Thyroid gland (tissue), 4 donors: ENCODE results near the gene C1orf56. TPM values are rescaled to one million over a fixed set of nuclear protein-coding genes. Genes with fewer than 3 reads are reported as not detected.

Experiments
- DNase-seq, 2 donors: peaks; one replicate each; pipeline ENCODE4 v3.0.0-alpha.2; 2019
- H3K27ac ChIP-seq, 3 donors: fragments of 200-600 bp; sonication (generic); 1 replicate in 2 of 3; 2 replicates in 1 of 3; pipeline ENCODE4 v1.5.1; 2016 to 2019; ENCODE audit warnings: mild to moderate bottlenecking in 1 of 3, moderate library complexity in 1 of 3
- H3K27me3 ChIP-seq: fragments of 200-600 bp; sonication (generic); one replicate; pipeline ENCODE4 v1.5.1; 2019
- H3K36me3 ChIP-seq, 2 donors: fragments of 200-600 bp; sonication (generic); one replicate each; pipeline ENCODE4 v1.5.1; 2016 to 2019
- H3K4me1 ChIP-seq, 2 donors: fragments of 200-600 bp; sonication (generic); one replicate each; pipeline ENCODE4 v1.5.1; 2017 to 2019
- H3K4me3 ChIP-seq, 3 donors: fragments of 200-600 bp; sonication (generic); replicated peaks in 1 of 3; 1 replicate in 2 of 3; 2 replicates in 1 of 3; pipeline ENCODE4 v1.5.1; 2016; ENCODE audit warnings: mild to moderate bottlenecking in 1 of 3
- H3K9me3 ChIP-seq: fragments of 200-600 bp; sonication (generic); one replicate; pipeline ENCODE4 v1.5.1; 2017
- POLR2A ChIP-seq, 2 donors: fragments of 450-650 bp; IDR thresholded peaks; one replicate each; pipeline ENCODE4 v1.6.1; 2017; ENCODE audit warnings: antibody characterized with exemption in 2 of 2, mild to moderate bottlenecking in 2 of 2, moderate library complexity in 1 of 2
- WGBS, 2 donors: methylation state at CpG; one replicate each; pipeline ENCODE4 v1.1.5; 2017; 5-methylcytosine and 5-hydroxymethylcytosine counted together
- intact Hi-C: fragments of 100-400 bp; cut with DNase I; formaldehyde crosslinking; loops from one replicate; pipeline ENCODE4 v1.15.1; 2023
- total RNA-seq, 4 donors: library from RNA; depleted of rRNA; stranded (reverse); fragments of >200 nt; gene quantifications; one replicate each; pipeline ENCODE4 v1.2.3, GENCODE V29; 2016
- TF ChIP-seq, protein P1 (sequence below), 6 experiments: fragments of 200-600 bp in 3 of 6; fragments of 450-650 bp in 3 of 6; sonication (generic) in 3 of 6; IDR thresholded peaks; one replicate each; pipeline ENCODE4 v1.5.1; 2016 to 2019; ENCODE audit warnings: antibody characterized with exemption in 6 of 6, mild to moderate bottlenecking in 2 of 6, inconsistent platforms in 1 of 6, moderate library complexity in 1 of 6

C1orf56 gene
- total RNA-seq, 4 donors from 2014 or later, result 7.8 to 22.6 (median 14.8) TPM

DNA sequence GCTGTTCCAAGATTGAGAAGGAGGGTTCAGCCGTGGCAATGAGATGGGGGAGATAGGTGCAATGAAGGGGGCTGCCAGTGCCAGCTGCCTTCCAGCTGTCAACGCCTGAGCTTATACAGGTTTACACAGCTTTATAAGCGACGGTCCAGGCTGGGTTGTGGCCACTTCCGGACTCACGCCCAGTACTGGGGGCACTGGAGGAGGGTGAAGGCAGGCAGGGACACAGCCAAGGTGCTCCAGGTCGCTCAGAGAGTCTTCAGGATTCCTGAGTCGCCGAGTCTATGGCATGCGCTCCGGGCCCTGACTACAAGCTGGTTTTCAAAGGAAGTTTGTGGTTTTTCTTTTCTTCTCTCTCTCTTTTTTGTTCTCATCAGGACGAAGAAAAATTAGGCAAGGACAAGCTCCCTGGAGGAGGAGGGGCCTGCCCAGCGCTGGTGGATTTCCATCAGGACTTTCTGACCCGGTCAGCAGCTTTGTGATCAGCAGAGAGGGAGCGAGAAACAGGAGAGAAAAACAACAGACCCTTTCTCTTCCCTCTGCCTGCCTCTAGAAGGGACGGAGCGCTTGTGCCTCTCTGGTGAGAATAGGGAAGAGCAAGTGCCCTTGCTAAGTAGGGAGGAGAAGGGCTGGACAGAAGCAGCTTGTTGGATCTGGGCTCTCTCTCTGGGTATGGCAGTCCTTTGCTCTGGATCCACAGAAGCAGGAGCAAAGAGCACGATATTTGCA lies 41.1 kb upstream of the C1orf56 start, which contains the start of gene MINDY1:
TSS of gene MINDY1 (minus strand) at position 576 of the 726 bp plus-strand sequence. CDS start 4,285 bp downstream, outside the sequence.
- Histone ChIP-seq H3K4me3 (peak within 1 kb of the TSS; percentile 23 to 73 (median 54)), H3K4me1 (peaks cover 61 to 67% of the 10 kb centered on the region in 2 donors), H3K9me3 (no peaks in the 10 kb centered on the region), H3K27me3 (no peaks in the 10 kb centered on the region), H3K27ac (peak within 1 kb of the TSS; percentile 71 to 98 (median 96)), H3K36me3 (no peaks in the 10 kb centered on the region)
- TF ChIP-seq, protein P1, sequence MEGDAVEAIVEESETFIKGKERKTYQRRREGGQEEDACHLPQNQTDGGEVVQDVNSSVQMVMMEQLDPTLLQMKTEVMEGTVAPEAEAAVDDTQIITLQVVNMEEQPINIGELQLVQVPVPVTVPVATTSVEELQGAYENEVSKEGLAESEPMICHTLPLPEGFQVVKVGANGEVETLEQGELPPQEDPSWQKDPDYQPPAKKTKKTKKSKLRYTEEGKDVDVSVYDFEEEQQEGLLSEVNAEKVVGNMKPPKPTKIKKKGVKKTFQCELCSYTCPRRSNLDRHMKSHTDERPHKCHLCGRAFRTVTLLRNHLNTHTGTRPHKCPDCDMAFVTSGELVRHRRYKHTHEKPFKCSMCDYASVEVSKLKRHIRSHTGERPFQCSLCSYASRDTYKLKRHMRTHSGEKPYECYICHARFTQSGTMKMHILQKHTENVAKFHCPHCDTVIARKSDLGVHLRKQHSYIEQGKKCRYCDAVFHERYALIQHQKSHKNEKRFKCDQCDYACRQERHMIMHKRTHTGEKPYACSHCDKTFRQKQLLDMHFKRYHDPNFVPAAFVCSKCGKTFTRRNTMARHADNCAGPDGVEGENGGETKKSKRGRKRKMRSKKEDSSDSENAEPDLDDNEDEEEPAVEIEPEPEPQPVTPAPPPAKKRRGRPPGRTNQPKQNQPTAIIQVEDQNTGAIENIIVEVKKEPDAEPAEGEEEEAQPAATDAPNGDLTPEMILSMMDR (IDR thresholded peaks at IDR 0.05), result peak; percentile 26 to 61 (median 40)
- peak; percentile 29 to 88 for TF ChIP-seq POLR2A (IDR thresholded peaks at IDR 0.05)
- intact Hi-C loops, result loop anchor here (5.0 kb wide), 1 partner anchor 51 kb away; the partner anchor contains the start of gene CDC42SE1
- DNase-seq, result peak; percentile 83 to 84
- WGBS, 2 donors, result 0 to 2% methylated on average over 18 of the region's 18 CpGs

DNA sequence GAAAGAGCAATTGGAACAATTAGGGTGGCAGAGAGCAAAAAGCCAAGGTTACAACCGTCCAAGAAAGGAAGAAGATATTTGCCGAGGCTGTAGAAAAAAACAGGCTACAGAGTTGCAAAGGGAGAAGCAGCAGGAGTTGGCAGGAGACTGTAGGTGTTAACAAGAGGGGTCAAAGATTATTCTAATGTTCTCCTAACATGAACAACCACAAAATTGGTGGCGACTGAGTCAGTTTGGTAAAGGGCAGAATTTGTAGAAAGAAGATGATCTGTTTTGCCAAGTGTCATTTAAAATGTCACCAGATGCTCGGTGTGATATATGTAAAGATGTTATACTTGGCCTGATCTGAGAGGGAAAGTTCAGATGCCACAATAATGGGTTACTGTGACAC lies 39.7 kb upstream of the C1orf56 start:
- Histone ChIP-seq H3K36me3 (no peaks in the 10 kb centered on the region), H3K4me3 (peak overlapping the region in 1 of 3 donors; percentile 73), H3K4me1 (peaks cover 64 to 65% of the 10 kb centered on the region in 2 donors), H3K27me3 (no peaks in the 10 kb centered on the region), H3K9me3 (no peaks in the 10 kb centered on the region), H3K27ac (peak overlapping the region; percentile 71 to 98 (median 96))
- intact Hi-C loops, result loop anchor here (5.0 kb wide), 1 partner anchor 49 kb away; the partner anchor contains the start of gene CDC42SE1
- DNase-seq, result no peak
- TF ChIP-seq, protein P1 (IDR thresholded peaks at IDR 0.05), result peak in 1 of 6 experiments; percentile 19
- no peak for TF ChIP-seq POLR2A (IDR thresholded peaks at IDR 0.05)
- 18 to 20% methylated on average over 4 of the region's 4 CpGs for WGBS, 2 donors

DNA sequence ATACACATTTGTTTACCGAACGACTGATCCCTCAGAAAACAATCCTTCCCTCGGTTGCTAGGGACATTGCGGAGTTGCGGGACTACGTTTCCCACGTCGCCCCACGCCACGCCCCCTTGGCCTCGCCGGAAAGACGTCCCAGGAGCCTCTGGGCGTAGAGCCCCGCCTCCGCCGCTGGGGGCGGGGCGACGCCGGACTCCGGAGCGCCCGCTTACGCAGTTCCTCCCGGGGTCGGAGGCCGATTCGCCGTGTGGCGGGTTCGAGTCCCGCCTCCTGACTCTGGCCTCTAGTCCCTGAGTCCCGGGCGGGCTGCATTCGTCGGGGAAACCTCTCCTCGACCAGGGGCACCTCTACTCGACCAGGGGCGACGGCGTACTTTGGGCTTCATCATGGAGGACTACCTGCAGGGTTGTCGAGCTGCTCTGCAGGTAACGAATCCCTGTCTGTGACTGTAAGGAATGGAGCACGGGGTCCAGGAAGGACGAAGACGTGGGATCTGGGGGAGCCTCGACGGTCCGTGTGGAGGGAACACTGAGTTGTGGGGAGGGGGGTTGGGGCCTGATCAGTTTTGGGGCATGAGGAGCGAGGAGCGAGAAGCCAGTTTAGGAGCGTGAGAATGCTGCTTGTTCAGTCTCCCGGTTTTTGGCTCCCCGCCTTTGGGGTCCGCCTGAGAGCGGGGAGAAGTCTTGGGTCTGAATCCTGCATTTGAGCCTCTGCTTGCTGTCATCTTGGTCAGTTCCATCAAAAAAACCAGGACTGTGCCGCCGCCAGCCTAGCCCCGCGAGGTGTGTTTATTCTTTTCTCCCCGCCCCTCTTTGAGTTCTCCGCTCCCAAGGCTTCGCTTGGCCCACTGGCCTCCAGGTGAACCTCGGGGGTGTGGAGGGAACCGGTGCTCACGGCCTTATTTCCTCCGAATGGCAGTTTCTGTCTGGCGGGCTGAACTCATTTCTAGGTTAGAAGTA lies 39.0 kb upstream of the C1orf56 start, which contains the start of gene PRUNE1:
TSS of gene PRUNE1 (plus strand) at position 206 of the 962 bp plus-strand sequence. CDS start at position 390, 184 bp downstream.
- H3K36me3 ChIP-seq, result no peaks in the 10 kb centered on the region
- H3K4me3 ChIP-seq, result peak within 1 kb of the TSS; percentile 71 to 89 (median 73)
- WGBS, 2 donors, result 1 to 2% methylated on average over 30 to 44 of the region's 69 CpGs
- DNase-seq, result peak; percentile 96
- H3K4me1 ChIP-seq, result peaks cover 64% of the 10 kb centered on the region in 2 donors
- intact Hi-C loops, result loop anchor here (5.0 kb wide), 1 partner anchor 49 kb away; the partner anchor contains the start of gene CDC42SE1
- no peaks in the 10 kb centered on the region for H3K27me3 ChIP-seq
- H3K9me3 ChIP-seq, result no peaks in the 10 kb centered on the region
- peak in 1 of 2 donors; percentile 95 for TF ChIP-seq POLR2A (IDR thresholded peaks at IDR 0.05)
- TF ChIP-seq, protein P1 (IDR thresholded peaks at IDR 0.05), result no peak
- H3K27ac ChIP-seq, result peak within 1 kb of the TSS; percentile 92 to 98 (median 96)

DNA sequence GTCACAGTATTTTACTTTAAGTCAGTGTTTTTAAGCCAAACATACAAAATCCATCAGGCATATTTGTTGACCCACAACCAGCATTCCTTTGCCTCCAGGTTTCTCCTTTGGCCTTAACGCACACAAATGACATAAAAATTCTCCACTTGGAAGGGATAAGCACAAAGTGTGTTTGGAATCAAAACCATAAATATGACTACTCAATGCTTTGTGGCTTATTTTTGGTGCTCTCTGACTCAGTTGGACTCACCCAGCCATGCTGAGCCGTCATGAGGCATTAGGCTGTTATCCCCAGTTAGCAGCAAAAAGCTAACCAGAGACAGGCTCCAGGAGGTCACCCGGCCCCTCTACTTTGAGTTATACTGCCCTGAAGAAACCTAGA lies 38.4 kb upstream of the C1orf56 start:
- no peak for TF ChIP-seq POLR2A (IDR thresholded peaks at IDR 0.05)
- TF ChIP-seq, protein P1 (IDR thresholded peaks at IDR 0.05), result no peak
- intact Hi-C loops, result loop anchor here (5.0 kb wide), 1 partner anchor 48 kb away; the partner anchor contains the start of gene CDC42SE1

More for the DNA sequence above, 38.4 kb upstream of the C1orf56 start:
- no peak for DNase-seq
- WGBS, 2 donors, result 26% methylated on average over 3 of the region's 3 CpGs
- peaks cover 62 to 63% of the 10 kb centered on the region in 2 donors for H3K4me1 ChIP-seq
- H3K27ac ChIP-seq, result peak overlapping the region; percentile 92 to 98 (median 96)
- H3K4me3 ChIP-seq, result peak overlapping the region; percentile 71 to 89 (median 73)
- H3K27me3 ChIP-seq, result no peaks in the 10 kb centered on the region
- H3K36me3 ChIP-seq, result no peaks in the 10 kb centered on the region
- H3K9me3 ChIP-seq, result no peaks in the 10 kb centered on the region
